Neural progenitor cell (in vitro differentiated cells): ENCODE measurements around the gene S100A7A. TPM values are rescaled to one million over a fixed set of nuclear protein-coding genes. Genes with fewer than 3 reads are reported as not detected.
"Not testable (repeated sequence)": the region's sequence is repeated elsewhere in the genome, so short reads cannot be mapped to it uniquely, and the experiment has no call there.

ENCODE experiments used
- DNase-seq: peaks from one replicate; pipeline ENCODE4 v3.0.0-alpha.2; 2016; ENCODE audit warnings: low spot score
- H2AFZ ChIP-seq: fragments of 200-600 bp; sonication (generic); replicated peaks from 2 replicates; pipeline ENCODE4 v1.6.1; 2016; ENCODE audit warnings: antibody characterized with exemption
- H3F3A ChIP-seq: fragments of 200-600 bp; sonication (generic); 2 replicates; pipeline ENCODE4 v1.6.1; 2016; ENCODE audit warnings: antibody characterized with exemption, low read depth
- H3K27ac ChIP-seq: fragments of 200-600 bp; sonication (generic); 2 replicates; pipeline ENCODE4 v1.5.1; 2016; ENCODE audit warnings: mild to moderate bottlenecking
- H3K27me3 ChIP-seq: fragments of 200-600 bp; sonication (generic); 2 replicates; pipeline ENCODE4 v1.6.1; 2016; ENCODE audit warnings: mild to moderate bottlenecking, moderate library complexity
- H3K36me3 ChIP-seq: fragments of 200-600 bp; sonication (generic); 2 replicates; pipeline ENCODE4 v1.5.1; 2016
- H3K4me1 ChIP-seq: fragments of 200-600 bp; sonication (generic); 2 replicates; pipeline ENCODE4 v1.6.1; 2016; ENCODE audit warnings: mixed run types
- H3K4me2 ChIP-seq: fragments of 200-600 bp; sonication (generic); 2 replicates; pipeline ENCODE4 v1.6.1; 2016
- H3K4me3 ChIP-seq: fragments of 200-600 bp; sonication (generic); 2 replicates; pipeline ENCODE4 v1.5.1; 2016
- H3K79me2 ChIP-seq: fragments of 200-600 bp; sonication (generic); 2 replicates; pipeline ENCODE4 v1.6.1; 2016; ENCODE audit warnings: low read depth
- H3K9ac ChIP-seq: fragments of 200-600 bp; sonication (generic); 2 replicates; pipeline ENCODE4 v1.6.1; 2016
- H3K9me3 ChIP-seq: fragments of 200-600 bp; sonication (generic); 2 replicates; pipeline ENCODE4 v1.5.1; 2016; ENCODE audit warnings: low read depth
- H4K20me1 ChIP-seq: fragments of 200-600 bp; sonication (generic); 2 replicates; pipeline ENCODE4 v1.6.1; 2016; ENCODE audit warnings: low read depth
- H3K27ac Mint-ChIP-seq: 3 replicates; pipeline ENCODE4 v1.8.0; 2021; ENCODE audit warnings: mixed read lengths
- H3K27me3 Mint-ChIP-seq: 2 replicates; pipeline ENCODE4 v1.8.0; 2022; ENCODE audit warnings: low read depth, mild to moderate bottlenecking, inconsistent platforms, moderate library complexity, mixed read lengths; ENCODE audit not compliant: insufficient read depth
- H3K36me3 Mint-ChIP-seq: 3 replicates; pipeline ENCODE4 v1.8.0; 2021; ENCODE audit warnings: mixed read lengths
- H3K4me1 Mint-ChIP-seq: 3 replicates; pipeline ENCODE4 v1.8.0; 2021; ENCODE audit warnings: mixed read lengths
- H3K4me3 Mint-ChIP-seq: 3 replicates; pipeline ENCODE4 v1.8.0; 2021; ENCODE audit warnings: mild to moderate bottlenecking, moderate library complexity, mixed read lengths
- H3K9me3 Mint-ChIP-seq: 3 replicates; pipeline ENCODE4 v1.8.0; 2020; ENCODE audit warnings: mixed read lengths
- EZH2 ChIP-seq: fragments of 200-600 bp; sonication (generic); IDR thresholded peaks from 2 replicates; pipeline ENCODE4 v1.6.1; 2017; ENCODE audit warnings: antibody characterized with exemption, mild to moderate bottlenecking, moderate library complexity
- EZH2phosphoT487 ChIP-seq: fragments of 200-600 bp; sonication (generic); IDR thresholded peaks from 2 replicates; pipeline ENCODE4 v1.6.1; 2017; ENCODE audit warnings: antibody characterized with exemption
- total RNA-seq: library from RNA; depleted of rRNA; stranded (reverse); fragments of >200 nt; gene quantifications from 2 replicates; pipeline ENCODE4 v1.2.3, GENCODE V29; 2015; ENCODE audit warnings: low replicate concordance
- TF ChIP-seq, protein P1 (sequence below): fragments of 200-600 bp; sonication (generic); IDR thresholded peaks from 2 replicates; pipeline ENCODE4 v1.5.1; 2017; ENCODE audit warnings: antibody characterized with exemption, mild to moderate bottlenecking

S100A7A gene
- total RNA-seq, 1 donor from 2014 or later, result not detected

DNA sequence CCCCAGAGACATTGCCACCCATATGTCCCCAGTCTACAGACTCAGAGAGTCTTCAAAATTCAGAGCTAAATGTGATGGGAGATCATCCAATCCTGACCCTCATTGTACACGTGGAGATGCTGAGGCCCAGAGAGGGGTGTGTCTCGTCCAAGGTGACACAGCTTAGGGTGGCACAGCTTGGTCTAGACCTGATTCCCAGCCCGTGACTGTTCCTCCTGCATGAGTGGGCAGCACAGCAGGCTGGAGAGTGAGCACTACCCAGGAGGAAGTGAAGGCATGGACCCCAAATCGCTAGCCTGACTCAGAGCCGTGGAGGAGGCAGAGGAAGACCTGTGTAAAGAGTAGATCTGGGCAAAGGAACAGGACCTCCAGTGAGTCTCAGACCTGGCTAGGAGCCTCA, 27.8 kb downstream of the S100A7A start:
- H3K27ac Mint-ChIP-seq, result no peak overlapping the region
- no peaks in the 10 kb centered on the region for H3K4me1 Mint-ChIP-seq
- no peak overlapping the region for H3K4me3 Mint-ChIP-seq
- DNase-seq, result no peak
- H3K9me3 Mint-ChIP-seq, result no peaks in the 10 kb centered on the region
- H2AFZ ChIP-seq, result no peak overlapping the region
- no peaks in the 10 kb centered on the region for H3K9me3 ChIP-seq
- no peaks in the 10 kb centered on the region for H3K27me3 ChIP-seq
- H3K4me2 ChIP-seq, result no peak overlapping the region
- H4K20me1 ChIP-seq, result no peaks in the 10 kb centered on the region
- no peaks in the 10 kb centered on the region for H3K79me2 ChIP-seq
- H3K36me3 Mint-ChIP-seq, result no peaks in the 10 kb centered on the region
- H3K4me3 ChIP-seq, result no peak overlapping the region
- H3K4me1 ChIP-seq, result no peaks in the 10 kb centered on the region
- H3K27me3 Mint-ChIP-seq, result peaks cover 11% of the 10 kb centered on the region
- no peaks in the 10 kb centered on the region for H3K36me3 ChIP-seq
- H3K9ac ChIP-seq, result no peak overlapping the region
- H3K27ac ChIP-seq, result no peak overlapping the region
- no peaks in the 10 kb centered on the region for H3F3A ChIP-seq
- TF ChIP-seq, protein P1, sequence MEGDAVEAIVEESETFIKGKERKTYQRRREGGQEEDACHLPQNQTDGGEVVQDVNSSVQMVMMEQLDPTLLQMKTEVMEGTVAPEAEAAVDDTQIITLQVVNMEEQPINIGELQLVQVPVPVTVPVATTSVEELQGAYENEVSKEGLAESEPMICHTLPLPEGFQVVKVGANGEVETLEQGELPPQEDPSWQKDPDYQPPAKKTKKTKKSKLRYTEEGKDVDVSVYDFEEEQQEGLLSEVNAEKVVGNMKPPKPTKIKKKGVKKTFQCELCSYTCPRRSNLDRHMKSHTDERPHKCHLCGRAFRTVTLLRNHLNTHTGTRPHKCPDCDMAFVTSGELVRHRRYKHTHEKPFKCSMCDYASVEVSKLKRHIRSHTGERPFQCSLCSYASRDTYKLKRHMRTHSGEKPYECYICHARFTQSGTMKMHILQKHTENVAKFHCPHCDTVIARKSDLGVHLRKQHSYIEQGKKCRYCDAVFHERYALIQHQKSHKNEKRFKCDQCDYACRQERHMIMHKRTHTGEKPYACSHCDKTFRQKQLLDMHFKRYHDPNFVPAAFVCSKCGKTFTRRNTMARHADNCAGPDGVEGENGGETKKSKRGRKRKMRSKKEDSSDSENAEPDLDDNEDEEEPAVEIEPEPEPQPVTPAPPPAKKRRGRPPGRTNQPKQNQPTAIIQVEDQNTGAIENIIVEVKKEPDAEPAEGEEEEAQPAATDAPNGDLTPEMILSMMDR, result no peak
- no peak for TF ChIP-seq EZH2phosphoT487
- no peak for TF ChIP-seq EZH2

DNA sequence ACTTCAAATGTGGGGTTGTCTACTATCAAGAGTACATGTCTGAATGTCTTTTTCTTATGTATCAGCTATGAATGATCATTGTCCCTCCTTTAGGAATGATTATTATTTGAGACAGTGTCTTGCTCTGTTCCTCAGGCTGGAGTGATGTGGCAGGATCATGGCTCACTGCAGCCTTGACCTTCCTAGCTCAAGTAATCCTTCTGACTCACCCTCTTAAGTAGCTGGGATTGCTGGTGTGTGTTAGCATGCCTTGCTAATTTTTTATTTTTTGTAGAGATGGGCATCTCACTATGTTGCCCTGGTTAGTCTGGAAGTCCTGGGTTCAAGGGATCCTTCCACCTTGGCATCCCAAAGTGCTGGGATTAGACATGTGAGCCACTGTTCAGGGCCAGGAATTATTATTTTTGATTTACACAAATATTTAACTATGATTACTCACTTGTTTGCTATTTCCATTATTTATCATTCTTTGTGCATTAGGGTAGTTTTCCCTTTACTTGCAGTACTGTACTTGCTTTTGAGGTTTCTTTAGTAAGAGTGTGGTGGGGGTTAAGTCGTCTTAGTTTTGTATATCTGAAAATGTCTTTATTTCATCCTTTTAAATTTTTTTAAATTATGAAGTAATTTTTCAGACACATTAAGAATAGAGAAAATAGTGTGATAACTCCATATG, 31.3 kb downstream of the S100A7A start:
- no peaks in the 10 kb centered on the region for H3F3A ChIP-seq
- no peaks in the 10 kb centered on the region for H3K36me3 ChIP-seq
- Mint-ChIP-seq H3K27me3 (peaks cover 16% of the 10 kb centered on the region), H3K4me1 (no peaks in the 10 kb centered on the region), H3K4me3 (no peak overlapping the region), H3K36me3 (no peaks in the 10 kb centered on the region), H3K9me3 (no peaks in the 10 kb centered on the region), H3K27ac (no peak overlapping the region)
- no peak overlapping the region for H3K9ac ChIP-seq
- DNase-seq, result no peak
- no peaks in the 10 kb centered on the region for H3K4me1 ChIP-seq
- TF ChIP-seq EZH2phosphoT487 (no peak), EZH2 (no peak)
- TF ChIP-seq, protein P1, result no peak
- no peak overlapping the region for H2AFZ ChIP-seq
- no peaks in the 10 kb centered on the region for H3K79me2 ChIP-seq
- no peaks in the 10 kb centered on the region for H4K20me1 ChIP-seq
- no peaks in the 10 kb centered on the region for H3K27me3 ChIP-seq
- H3K4me3 ChIP-seq, result no peak overlapping the region
- no peaks in the 10 kb centered on the region for H3K9me3 ChIP-seq
- no peak overlapping the region for H3K4me2 ChIP-seq
- no peak overlapping the region for H3K27ac ChIP-seq

DNA sequence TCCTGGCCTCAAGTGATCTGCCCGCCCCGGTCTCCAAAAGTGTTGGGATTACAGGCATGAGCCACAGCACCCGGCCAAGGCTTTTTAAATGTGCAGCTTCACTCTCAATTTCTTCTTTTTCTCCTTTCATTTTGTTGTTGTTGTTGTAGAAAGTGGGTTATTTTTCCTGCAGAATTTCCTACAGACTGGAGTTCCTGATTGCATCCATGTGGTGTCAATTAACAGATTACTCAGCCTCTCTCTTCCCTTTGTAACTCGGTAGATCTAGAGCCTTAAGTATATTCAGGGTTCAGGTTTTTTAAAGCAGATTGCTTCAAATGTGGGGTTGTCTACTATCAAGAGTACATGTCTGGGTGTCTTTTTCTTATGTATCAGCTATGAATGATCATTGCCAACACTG, 32.5 kb downstream of the S100A7A start:
- not testable (repeated sequence) for DNase-seq, H3K27me3 ChIP-seq, H3K9ac ChIP-seq, H3K27ac ChIP-seq, H3K4me3 ChIP-seq, H3K4me1 Mint-ChIP-seq, H3K9me3 ChIP-seq, H3F3A ChIP-seq, H3K4me2 ChIP-seq, H3K36me3 Mint-ChIP-seq, H3K79me2 ChIP-seq, H3K27ac Mint-ChIP-seq, H3K4me1 ChIP-seq, H3K4me3 Mint-ChIP-seq, H3K9me3 Mint-ChIP-seq, H2AFZ ChIP-seq, H3K36me3 ChIP-seq, H4K20me1 ChIP-seq
- H3K27me3 Mint-ChIP-seq, result peaks cover 13% of the 10 kb centered on the region

GRCh38 chr1:153456396-153456795, 40.1 kb downstream of the S100A7A start:
- Histone ChIP-seq H4K20me1 (no peaks in the 10 kb centered on the region), H2AFZ (no peak overlapping the region), H3K4me1 (no peaks in the 10 kb centered on the region), H3F3A (no peaks in the 10 kb centered on the region), H3K27ac (no peak overlapping the region), H3K4me3 (no peak overlapping the region), H3K9me3 (no peaks in the 10 kb centered on the region), H3K9ac (no peak overlapping the region), H3K36me3 (no peaks in the 10 kb centered on the region), H3K79me2 (no peaks in the 10 kb centered on the region), H3K27me3 (no peaks in the 10 kb centered on the region), H3K4me2 (no peak overlapping the region)
- no peaks in the 10 kb centered on the region for H3K9me3 Mint-ChIP-seq
- TF ChIP-seq, protein P1, result no peak
- TF ChIP-seq EZH2 (no peak), EZH2phosphoT487 (no peak)
- peaks cover 9% of the 10 kb centered on the region for H3K27me3 Mint-ChIP-seq
- no peak overlapping the region for H3K4me3 Mint-ChIP-seq
- no peaks in the 10 kb centered on the region for H3K4me1 Mint-ChIP-seq
- no peaks in the 10 kb centered on the region for H3K36me3 Mint-ChIP-seq
- DNase-seq, result no peak
- H3K27ac Mint-ChIP-seq, result no peak overlapping the region
